HepG2 (cell line): Measurements from ENCODE around the gene MRGPRF. TPM values are rescaled to one million over a fixed set of nuclear protein-coding genes. Genes with fewer than 3 reads are reported as not detected.

Source experiments
- ATAC-seq: fragments of 200-7000 bp; cut with Tn5 transposase; 3 replicates; pipeline ENCODE4 v1.9.1; 2020; ENCODE audit warnings: mild to moderate bottlenecking, moderate library complexity
- BruUV-seq: library from RNA; stranded (reverse); fragments of 400-500 nt; replicated peaks from 2 replicates; lab custom pipeline; 2021; lab: Mats Ljungman, UMichigan
- CTCF ChIA-PET: fragments of 300-600 bp; formaldehyde crosslinking; extraction: SDS; loops from one replicate; lab custom pipeline; 2021; ENCODE audit warnings: low total read pairs, inconsistent platforms, low intra/inter-chr PET ratio; lab: Yijun Ruan, JAX
- POLR2A ChIA-PET: fragments of 350-600 bp; sonication (Branson Sonifier 250); formaldehyde crosslinking; loops from one replicate; lab custom pipeline; 2020; ENCODE audit warnings: antibody characterized with exemption, inconsistent platforms; lab: Yijun Ruan, JAX
- DNase-seq: peaks from one replicate; pipeline ENCODE4 v3.0.0-alpha.2; 2015; ENCODE audit warnings: low spot score
- FAIRE-seq: peaks from 3 replicates; lab custom pipeline; 2011; peaks lifted over from hg19 to GRCh38; lab: Jason Lieb, UNC
- H2AFZ ChIP-seq: one replicate; pipeline ENCODE4 v1.6.1; 2011; ENCODE audit warnings: low read length, inconsistent platforms
- H3K27ac ChIP-seq: fragments of 300-600 bp; 3 replicates; pipeline ENCODE4 v1.8.0; 2011; ENCODE audit warnings: mixed run types, mild to moderate bottlenecking, mixed read lengths, low read length, inconsistent platforms; ENCODE audit not compliant: insufficient read depth; ENCODE audit errors: extremely low read length
- H3K27me3 ChIP-seq, 2 experiments: fragments of 200-600 bp in 1 of 2; 2 replicates in 1 of 2; 3 replicates in 1 of 2; pipeline versions ENCODE4 v1.6.0 to v1.8.0; 2011; ENCODE audit warnings: low read length in 2 of 2, mild to moderate bottlenecking in 2 of 2, moderate library complexity in 2 of 2, inconsistent platforms in 1 of 2; ENCODE audit not compliant: insufficient read depth in 2 of 2, control insufficient read depth in 1 of 2
- H3K36me3 ChIP-seq, 2 experiments: fragments of 200-600 bp in 1 of 2; replicated peaks in 1 of 2; 2 replicates in 1 of 2; 3 replicates in 1 of 2; pipeline versions ENCODE4 v1.5.1 to v1.8.0; 2011; ENCODE audit warnings: low read length in 2 of 2, inconsistent platforms in 1 of 2; ENCODE audit not compliant: insufficient read depth in 2 of 2, control insufficient read depth in 1 of 2
- H3K4me1 ChIP-seq: 2 replicates; pipeline ENCODE4 v1.5.1; 2012; ENCODE audit warnings: low read length, inconsistent platforms; ENCODE audit not compliant: insufficient read depth
- H3K4me2 ChIP-seq: 2 replicates; pipeline ENCODE4 v1.6.0; 2011; ENCODE audit warnings: low read depth, low read length, inconsistent platforms
- H3K4me3 ChIP-seq, 3 experiments: fragments of 200-600 bp in 1 of 3; sonication (generic), shearing (Covaris generic) in 1 of 3; replicated peaks in 1 of 3; 2 replicates each; pipeline ENCODE4 v1.5.1; 2011 to 2016; ENCODE audit warnings: low read length in 3 of 3, inconsistent platforms in 2 of 3, low read depth in 2 of 3, mild to moderate bottlenecking in 2 of 3, control low read depth in 1 of 3, mixed read lengths in 1 of 3; ENCODE audit not compliant: insufficient read depth in 1 of 3
- H3K79me2 ChIP-seq: one replicate; pipeline ENCODE4 v1.6.1; 2011; ENCODE audit warnings: low read length, inconsistent platforms; ENCODE audit not compliant: insufficient read depth
- H3K9ac ChIP-seq: 2 replicates; pipeline ENCODE4 v1.6.0; 2011; ENCODE audit warnings: mild to moderate bottlenecking, low read depth, low read length, inconsistent platforms; ENCODE audit not compliant: insufficient read depth
- H3K9me3 ChIP-seq: 2 replicates; pipeline ENCODE4 v1.5.1; 2012; ENCODE audit warnings: mild to moderate bottlenecking, low read length
- H4K20me1 ChIP-seq: 2 replicates; pipeline ENCODE4 v1.6.0; 2011; ENCODE audit warnings: inconsistent platforms, mild to moderate bottlenecking, low read length, moderate library complexity; ENCODE audit not compliant: insufficient read depth
- GFI1 ChIP-seq: sonication (generic); formaldehyde crosslinking; IDR thresholded peaks from 2 replicates; pipeline ENCODE4 v1.5.0; 2020; ENCODE audit warnings: missing genetic modification reagents, mild to moderate bottlenecking, borderline replicate concordance
- NFIC ChIP-seq: IDR thresholded peaks from 2 replicates; pipeline ENCODE4 v1.6.1; 2012; ENCODE audit warnings: mild to moderate bottlenecking, low read length, inconsistent platforms
- PHF5A ChIP-seq: IDR thresholded peaks from one replicate; pipeline ENCODE4 v1.6.1; 2018; ENCODE audit warnings: low read depth, missing genetic modification reagents; ENCODE audit not compliant: unreplicated experiment
- RARA ChIP-seq: IDR thresholded peaks from 2 replicates; pipeline ENCODE4 v1.6.1; 2016; ENCODE audit warnings: missing genetic modification reagents, missing compliant biosample characterization
- RXRB ChIP-seq: IDR thresholded peaks from 2 replicates; pipeline ENCODE4 v1.6.1; 2016; ENCODE audit warnings: borderline replicate concordance, missing genetic modification reagents, missing compliant biosample characterization
- SETDB1 ChIP-seq: sonication (generic); formaldehyde crosslinking; IDR thresholded peaks from 2 replicates; pipeline ENCODE4 v1.5.1; 2020; ENCODE audit warnings: missing genetic modification reagents, mild to moderate bottlenecking, borderline replicate concordance
- ZBTB46 ChIP-seq: sonication (generic); formaldehyde crosslinking; IDR thresholded peaks from 2 replicates; pipeline ENCODE4 v1.4.0; 2020; ENCODE audit warnings: mild to moderate bottlenecking, missing genetic modification reagents, borderline replicate concordance
- ZFP90 ChIP-seq: sonication (generic); formaldehyde crosslinking; IDR thresholded peaks from 2 replicates; pipeline ENCODE4 v1.8.0; 2022; ENCODE audit warnings: missing genetic modification reagents, mild to moderate bottlenecking, inconsistent platforms, borderline replicate concordance
- ZKSCAN5 ChIP-seq: sonication (generic); formaldehyde crosslinking; IDR thresholded peaks from 2 replicates; pipeline ENCODE4 v1.5.1; 2020; ENCODE audit warnings: mild to moderate bottlenecking, missing genetic modification reagents
- ZNF253 ChIP-seq: sonication (generic); formaldehyde crosslinking; IDR thresholded peaks from 2 replicates; pipeline ENCODE4 v1.8.0; 2022; ENCODE audit warnings: mild to moderate bottlenecking, missing genetic modification reagents, borderline replicate concordance
- ZNF589 ChIP-seq: sonication (generic); formaldehyde crosslinking; conservative IDR thresholded peaks from 2 replicates; pipeline ENCODE4 v1.8.0; 2022; ENCODE audit warnings: mild to moderate bottlenecking, moderate library complexity, missing genetic modification reagents
- ZNF839 ChIP-seq: sonication (generic); formaldehyde crosslinking; IDR thresholded peaks from 2 replicates; pipeline ENCODE4 v1.4.0; 2020; ENCODE audit warnings: missing genetic modification reagents, mild to moderate bottlenecking, borderline replicate concordance
- WGBS: methylation state at CpG from one replicate; pipeline ENCODE4 v1.1.6; 2017; ENCODE audit warnings: low lambda C conversion rate; 5-methylcytosine and 5-hydroxymethylcytosine counted together
- in situ Hi-C: cut with HindIII; loops from 2 replicates; pipeline ENCODE4 v1.10.0; 2017; ENCODE audit warnings: low pct_unique_long_range_greater_than_20kb; ENCODE audit not compliant: extremely low pct_ligation_motif_present
- intact Hi-C: fragments of 100-400 bp; cut with micrococcal nuclease; formaldehyde crosslinking; loops from one replicate; pipeline ENCODE4 v1.10.0; 2022; ENCODE audit not compliant: unreplicated experiment
- polyA plus RNA-seq, 8 experiments: library from polyadenylated mRNA; depleted of rRNA in 3 of 8; stranded (reverse) in 7 of 8; unstranded in 1 of 8; fragments of >200 nt; fragmentation: Illumina TruSeq in 4 of 8; extraction: Trizol in 4 of 8; gene quantifications; 2 replicates each; pipeline versions ENCODE4 v1.2.1 to v1.2.3, GENCODE V29; 2011 to 2016; ENCODE audit warnings: low read depth in 4 of 8, missing spikeins in 1 of 8, mixed read lengths in 1 of 8; ENCODE audit not compliant: insufficient read depth in 1 of 8
- total RNA-seq, 5 experiments: library from RNA; depleted of rRNA; stranded (reverse); fragments of >200 nt; fragmentation: Illumina TruSeq; extraction: Trizol; gene quantifications; 2 replicates each; pipeline ENCODE4 v1.2.3, GENCODE V29; 2016; ENCODE audit warnings: low read depth in 1 of 5
- TF ChIP-seq, protein P1 (sequence below): sonication (generic); formaldehyde crosslinking; IDR thresholded peaks from 2 replicates; pipeline ENCODE4 v1.5.1; 2020; ENCODE audit warnings: missing genetic modification reagents, mild to moderate bottlenecking, borderline replicate concordance
- TF ChIP-seq, protein P2 (sequence below): sonication (generic); formaldehyde crosslinking; IDR thresholded peaks from 2 replicates; pipeline ENCODE4 v1.4.0; 2020; ENCODE audit warnings: missing genetic modification reagents

MRGPRF gene
- total and polyA plus RNA-seq, 2 of the 13 experiments (the other 11 are each of a cell fraction or from before 2014, with no cell fraction given): not detected

GRCh38 chr11:68989936-68990606, 23.0 kb downstream of the MRGPRF start:
- ATAC-seq: no peak
- Histone ChIP-seq H3K4me3 (no peak overlapping the region), H3K36me3 (no peaks in the 10 kb centered on the region), H3K27ac (no peak overlapping the region), H3K9ac (no peak overlapping the region), H3K9me3 (no peaks in the 10 kb centered on the region), H3K79me2 (no peaks in the 10 kb centered on the region), H3K4me2 (no peak overlapping the region), H3K27me3 (peaks cover 3 to 25% of the 10 kb centered on the region in 2 experiments; a peak in 4 of 5 replicates), H3K4me1 (no peaks in the 10 kb centered on the region), H2AFZ (no peak overlapping the region), H4K20me1 (no peaks in the 10 kb centered on the region)
- WGBS: 19% methylated on average over 8 of the region's 8 CpGs
- ChIA-PET POLR2A (no interaction called here), CTCF (no interaction called here)
- BruUV-seq: no TSS peak
- intact Hi-C loops: no loop called here
- no peak for DNase-seq
- TF ChIP-seq ZNF253 (CRISPR knock-in tag) (no peak), RXRB (CRISPR knock-in tag) (no peak), NFIC (no peak), ZKSCAN5 (CRISPR knock-in tag) (no peak), ZNF589 (CRISPR knock-in tag) (no peak), ZFP90 (CRISPR knock-in tag) (no peak), ZBTB46 (CRISPR knock-in tag) (no peak), SETDB1 (CRISPR knock-in tag) (no peak), GFI1 (CRISPR knock-in tag) (no peak), ZNF839 (CRISPR knock-in tag) (no peak), RARA (CRISPR knock-in tag) (no peak), PHF5A (CRISPR knock-in tag) (no peak)
- TF ChIP-seq, protein P1, sequence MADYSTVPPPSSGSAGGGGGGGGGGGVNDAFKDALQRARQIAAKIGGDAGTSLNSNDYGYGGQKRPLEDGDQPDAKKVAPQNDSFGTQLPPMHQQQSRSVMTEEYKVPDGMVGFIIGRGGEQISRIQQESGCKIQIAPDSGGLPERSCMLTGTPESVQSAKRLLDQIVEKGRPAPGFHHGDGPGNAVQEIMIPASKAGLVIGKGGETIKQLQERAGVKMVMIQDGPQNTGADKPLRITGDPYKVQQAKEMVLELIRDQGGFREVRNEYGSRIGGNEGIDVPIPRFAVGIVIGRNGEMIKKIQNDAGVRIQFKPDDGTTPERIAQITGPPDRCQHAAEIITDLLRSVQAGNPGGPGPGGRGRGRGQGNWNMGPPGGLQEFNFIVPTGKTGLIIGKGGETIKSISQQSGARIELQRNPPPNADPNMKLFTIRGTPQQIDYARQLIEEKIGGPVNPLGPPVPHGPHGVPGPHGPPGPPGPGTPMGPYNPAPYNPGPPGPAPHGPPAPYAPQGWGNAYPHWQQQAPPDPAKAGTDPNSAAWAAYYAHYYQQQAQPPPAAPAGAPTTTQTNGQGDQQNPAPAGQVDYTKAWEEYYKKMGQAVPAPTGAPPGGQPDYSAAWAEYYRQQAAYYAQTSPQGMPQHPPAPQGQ: no peak
- TF ChIP-seq, protein P2, sequence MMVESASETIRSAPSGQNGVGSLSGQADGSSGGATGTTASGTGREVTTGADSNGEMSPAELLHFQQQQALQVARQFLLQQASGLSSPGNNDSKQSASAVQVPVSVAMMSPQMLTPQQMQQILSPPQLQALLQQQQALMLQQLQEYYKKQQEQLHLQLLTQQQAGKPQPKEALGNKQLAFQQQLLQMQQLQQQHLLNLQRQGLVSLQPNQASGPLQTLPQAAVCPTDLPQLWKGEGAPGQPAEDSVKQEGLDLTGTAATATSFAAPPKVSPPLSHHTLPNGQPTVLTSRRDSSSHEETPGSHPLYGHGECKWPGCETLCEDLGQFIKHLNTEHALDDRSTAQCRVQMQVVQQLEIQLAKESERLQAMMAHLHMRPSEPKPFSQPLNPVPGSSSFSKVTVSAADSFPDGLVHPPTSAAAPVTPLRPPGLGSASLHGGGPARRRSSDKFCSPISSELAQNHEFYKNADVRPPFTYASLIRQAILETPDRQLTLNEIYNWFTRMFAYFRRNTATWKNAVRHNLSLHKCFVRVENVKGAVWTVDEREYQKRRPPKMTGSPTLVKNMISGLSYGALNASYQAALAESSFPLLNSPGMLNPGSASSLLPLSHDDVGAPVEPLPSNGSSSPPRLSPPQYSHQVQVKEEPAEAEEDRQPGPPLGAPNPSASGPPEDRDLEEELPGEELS (CRISPR knock-in tag): no peak
- in situ Hi-C loops: no loop called here
- FAIRE-seq: no peak
